Measurements from ENCODE around the gene KCNMA1. TPM values are rescaled to one million over a fixed set of nuclear protein-coding genes. Genes with fewer than 3 reads are reported as not detected.

The KCNMA1 gene
- total and polyA plus RNA-seq, 10 of the 15 experiments (the other 5 are each of a cell fraction or from before 2014, with no cell fraction given): 8.5 to 77.0 (median 21.3) TPM

DNA sequence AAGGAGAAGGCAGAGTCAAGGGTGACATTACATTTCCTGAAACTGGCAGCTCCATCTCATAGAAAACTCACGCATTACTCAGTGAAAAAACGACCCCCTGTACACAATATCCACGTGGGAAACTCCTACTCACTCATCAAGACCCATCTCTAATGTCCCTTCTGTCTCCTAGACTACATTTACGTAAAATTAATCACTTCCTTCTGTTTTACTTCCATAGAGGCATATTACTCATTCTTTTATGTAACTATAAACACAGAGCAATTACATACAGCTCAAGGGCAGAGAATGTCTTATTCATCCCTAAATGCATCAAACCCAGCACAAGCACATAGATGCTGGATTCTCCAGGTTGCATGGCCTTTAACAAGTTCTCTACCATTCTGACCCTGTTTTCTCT, 281.8 kb downstream of the KCNMA1 start:
- ATAC-seq: no peak
- Histone ChIP-seq H2AFZ (ENCODE audit: control insufficient read depth, low read depth, low read length) (no peak overlapping the region), H4K20me1 (ENCODE audit: control insufficient read depth, insufficient read depth) (no peaks in the 10 kb centered on the region), H3K4me3 (no peak overlapping the region), H3K9ac (ENCODE audit: control insufficient read depth, insufficient read depth, low read length) (no peak overlapping the region), H3K27ac (ENCODE audit: control insufficient read depth, insufficient read depth) (no peak overlapping the region), H3K36me3 (ENCODE audit: control insufficient read depth in 2 of 2, insufficient read depth in 2 of 2, low read length in 1 of 2) (no peaks in the 10 kb centered on the region), H3K27me3 (replicated peaks in 1 of 2; ENCODE audit: control insufficient read depth in 2 of 2, insufficient read depth in 2 of 2, low read length in 1 of 2) (no peaks in the 10 kb centered on the region), H3K79me2 (ENCODE audit: control insufficient read depth, insufficient read depth, low read length) (no peaks in the 10 kb centered on the region), H3K9me3 (replicated peaks; ENCODE audit: control insufficient read depth, insufficient read depth, low read length) (no peaks in the 10 kb centered on the region), H3K4me1 (ENCODE audit: control insufficient read depth, insufficient read depth, low read length) (no peaks in the 10 kb centered on the region), H3K4me2 (ENCODE audit: control insufficient read depth, insufficient read depth) (no peak overlapping the region)
- no peak for DNase-seq (ENCODE audit: low read depth, low spot score)
- ChIA-PET SMC1A (ENCODE audit: uncharacterized antibody, unreplicated experiment) (interaction anchor here (0.7 kb wide), 1 partner anchor 8 kb away, joined by 3 read pairs; no protein-coding TSS in a partner anchor), RAD21 (ENCODE audit: unreplicated experiment) (no interaction called here), POLR2A (no interaction called here), CTCF (interaction anchor here (0.6 kb wide), 2 partner anchors 295 to 1685 kb away, joined by 3 read pairs; no protein-coding TSS in a partner anchor)
- intact Hi-C loops (cut with micrococcal nuclease; ENCODE audit: unreplicated experiment): no loop called here
- WGBS (ENCODE audit: insufficient coverage, insufficient replicate concordance, low lambda C conversion rate, missing lambda C conversion rate): 8% methylated on average over 4 of the region's 4 CpGs
- FAIRE-seq: no peak
- in situ Hi-C loops (cut with MboI): no loop called here
- no TSS peak for BruUV-seq (replicated peaks)
- TF ChIP-seq, protein P1, sequence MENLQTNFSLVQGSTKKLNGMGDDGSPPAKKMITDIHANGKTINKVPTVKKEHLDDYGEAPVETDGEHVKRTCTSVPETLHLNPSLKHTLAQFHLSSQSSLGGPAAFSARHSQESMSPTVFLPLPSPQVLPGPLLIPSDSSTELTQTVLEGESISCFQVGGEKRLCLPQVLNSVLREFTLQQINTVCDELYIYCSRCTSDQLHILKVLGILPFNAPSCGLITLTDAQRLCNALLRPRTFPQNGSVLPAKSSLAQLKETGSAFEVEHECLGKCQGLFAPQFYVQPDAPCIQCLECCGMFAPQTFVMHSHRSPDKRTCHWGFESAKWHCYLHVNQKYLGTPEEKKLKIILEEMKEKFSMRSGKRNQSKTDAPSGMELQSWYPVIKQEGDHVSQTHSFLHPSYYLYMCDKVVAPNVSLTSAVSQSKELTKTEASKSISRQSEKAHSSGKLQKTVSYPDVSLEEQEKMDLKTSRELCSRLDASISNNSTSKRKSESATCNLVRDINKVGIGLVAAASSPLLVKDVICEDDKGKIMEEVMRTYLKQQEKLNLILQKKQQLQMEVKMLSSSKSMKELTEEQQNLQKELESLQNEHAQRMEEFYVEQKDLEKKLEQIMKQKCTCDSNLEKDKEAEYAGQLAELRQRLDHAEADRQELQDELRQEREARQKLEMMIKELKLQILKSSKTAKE (IDR thresholded peaks at IDR 0.05; ENCODE audit: low read depth, poor library complexity, severe bottlenecking): no peak
- no peak for TF ChIP-seq STAT3 (IDR thresholded peaks at IDR 0.05; ENCODE audit: low read depth, low read length)
- no peak for TF ChIP-seq MYB (IDR thresholded peaks at IDR 0.05; ENCODE audit: borderline replicate concordance, low read depth, low read length)
- TF ChIP-seq, protein P2, sequence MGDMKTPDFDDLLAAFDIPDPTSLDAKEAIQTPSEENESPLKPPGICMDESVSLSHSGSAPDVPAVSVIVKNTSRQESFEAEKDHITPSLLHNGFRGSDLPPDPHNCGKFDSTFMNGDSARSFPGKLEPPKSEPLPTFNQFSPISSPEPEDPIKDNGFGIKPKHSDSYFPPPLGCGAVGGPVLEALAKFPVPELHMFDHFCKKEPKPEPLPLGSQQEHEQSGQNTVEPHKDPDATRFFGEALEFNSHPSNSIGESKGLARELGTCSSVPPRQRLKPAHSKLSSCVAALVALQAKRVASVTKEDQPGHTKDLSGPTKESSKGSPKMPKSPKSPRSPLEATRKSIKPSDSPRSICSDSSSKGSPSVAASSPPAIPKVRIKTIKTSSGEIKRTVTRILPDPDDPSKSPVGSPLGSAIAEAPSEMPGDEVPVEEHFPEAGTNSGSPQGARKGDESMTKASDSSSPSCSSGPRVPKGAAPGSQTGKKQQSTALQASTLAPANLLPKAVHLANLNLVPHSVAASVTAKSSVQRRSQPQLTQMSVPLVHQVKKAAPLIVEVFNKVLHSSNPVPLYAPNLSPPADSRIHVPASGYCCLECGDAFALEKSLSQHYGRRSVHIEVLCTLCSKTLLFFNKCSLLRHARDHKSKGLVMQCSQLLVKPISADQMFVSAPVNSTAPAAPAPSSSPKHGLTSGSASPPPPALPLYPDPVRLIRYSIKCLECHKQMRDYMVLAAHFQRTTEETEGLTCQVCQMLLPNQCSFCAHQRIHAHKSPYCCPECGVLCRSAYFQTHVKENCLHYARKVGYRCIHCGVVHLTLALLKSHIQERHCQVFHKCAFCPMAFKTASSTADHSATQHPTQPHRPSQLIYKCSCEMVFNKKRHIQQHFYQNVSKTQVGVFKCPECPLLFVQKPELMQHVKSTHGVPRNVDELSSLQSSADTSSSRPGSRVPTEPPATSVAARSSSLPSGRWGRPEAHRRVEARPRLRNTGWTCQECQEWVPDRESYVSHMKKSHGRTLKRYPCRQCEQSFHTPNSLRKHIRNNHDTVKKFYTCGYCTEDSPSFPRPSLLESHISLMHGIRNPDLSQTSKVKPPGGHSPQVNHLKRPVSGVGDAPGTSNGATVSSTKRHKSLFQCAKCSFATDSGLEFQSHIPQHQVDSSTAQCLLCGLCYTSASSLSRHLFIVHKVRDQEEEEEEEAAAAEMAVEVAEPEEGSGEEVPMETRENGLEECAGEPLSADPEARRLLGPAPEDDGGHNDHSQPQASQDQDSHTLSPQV (IDR thresholded peaks at IDR 0.05): no peak
- TF ChIP-seq HDGF (IDR thresholded peaks at IDR 0.05): no peak
- TF ChIP-seq BHLHE40 (IDR thresholded peaks at IDR 0.05; ENCODE audit: borderline replicate concordance in 1 of 2, low read depth in 2 of 2, low read length in 1 of 2): no peak
- TF ChIP-seq SRF (IDR thresholded peaks at IDR 0.05; ENCODE audit: low read depth in 2 of 2, low read length in 2 of 2): no peak
- TF ChIP-seq ATF7 (IDR thresholded peaks at IDR 0.05; ENCODE audit: low read depth): no peak
- TF ChIP-seq RBBP5 (conservative IDR thresholded peaks at IDR 0.05): no peak
- TF ChIP-seq POLR2A (IDR thresholded peaks at IDR 0.05; ENCODE audit: low read depth, low read length): no peak
- no peak for TF ChIP-seq SUPT20H (IDR thresholded peaks at IDR 0.05; ENCODE audit: borderline replicate concordance, control insufficient read depth, low read depth, low read length)
- TF ChIP-seq POLR2AphosphoS2 (IDR thresholded peaks at IDR 0.05; ENCODE audit: low read depth, low read length): no peak
- TF ChIP-seq, protein P3, sequence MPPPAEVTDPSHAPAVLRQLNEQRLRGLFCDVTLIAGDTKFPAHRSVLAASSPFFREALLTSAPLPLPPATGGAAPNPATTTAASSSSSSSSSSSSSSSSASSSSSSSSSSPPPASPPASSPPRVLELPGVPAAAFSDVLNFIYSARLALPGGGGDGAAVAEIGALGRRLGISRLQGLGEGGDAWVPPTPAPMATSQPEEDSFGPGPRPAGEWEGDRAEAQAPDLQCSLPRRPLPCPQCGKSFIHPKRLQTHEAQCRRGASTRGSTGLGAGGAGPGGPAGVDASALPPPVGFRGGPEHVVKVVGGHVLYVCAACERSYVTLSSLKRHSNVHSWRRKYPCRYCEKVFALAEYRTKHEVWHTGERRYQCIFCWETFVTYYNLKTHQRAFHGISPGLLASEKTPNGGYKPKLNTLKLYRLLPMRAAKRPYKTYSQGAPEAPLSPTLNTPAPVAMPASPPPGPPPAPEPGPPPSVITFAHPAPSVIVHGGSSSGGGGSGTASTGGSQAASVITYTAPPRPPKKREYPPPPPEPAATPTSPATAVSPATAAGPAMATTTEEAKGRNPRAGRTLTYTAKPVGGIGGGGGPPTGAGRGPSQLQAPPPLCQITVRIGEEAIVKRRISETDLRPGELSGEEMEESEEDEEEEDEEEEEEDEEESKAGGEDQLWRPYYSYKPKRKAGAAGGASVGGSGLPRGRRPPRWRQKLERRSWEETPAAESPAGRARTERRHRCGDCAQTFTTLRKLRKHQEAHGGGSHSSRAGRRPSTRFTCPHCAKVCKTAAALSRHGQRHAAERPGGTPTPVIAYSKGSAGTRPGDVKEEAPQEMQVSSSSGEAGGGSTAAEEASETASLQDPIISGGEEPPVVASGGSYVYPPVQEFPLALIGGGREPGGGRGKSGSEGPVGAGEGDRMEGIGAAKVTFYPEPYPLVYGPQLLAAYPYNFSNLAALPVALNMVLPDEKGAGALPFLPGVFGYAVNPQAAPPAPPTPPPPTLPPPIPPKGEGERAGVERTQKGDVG (CRISPR knock-in tag; IDR thresholded peaks at IDR 0.05): no peak
